ENCODE results near the gene FER. TPM values are rescaled to one million over a fixed set of nuclear protein-coding genes. Genes with fewer than 3 reads are reported as not detected.

The FER gene
- total and polyA plus RNA-seq, 2 of the 13 experiments (the other 11 are each of a cell fraction or from before 2014, with no cell fraction given): 7.9 to 29.0 TPM

DNA sequence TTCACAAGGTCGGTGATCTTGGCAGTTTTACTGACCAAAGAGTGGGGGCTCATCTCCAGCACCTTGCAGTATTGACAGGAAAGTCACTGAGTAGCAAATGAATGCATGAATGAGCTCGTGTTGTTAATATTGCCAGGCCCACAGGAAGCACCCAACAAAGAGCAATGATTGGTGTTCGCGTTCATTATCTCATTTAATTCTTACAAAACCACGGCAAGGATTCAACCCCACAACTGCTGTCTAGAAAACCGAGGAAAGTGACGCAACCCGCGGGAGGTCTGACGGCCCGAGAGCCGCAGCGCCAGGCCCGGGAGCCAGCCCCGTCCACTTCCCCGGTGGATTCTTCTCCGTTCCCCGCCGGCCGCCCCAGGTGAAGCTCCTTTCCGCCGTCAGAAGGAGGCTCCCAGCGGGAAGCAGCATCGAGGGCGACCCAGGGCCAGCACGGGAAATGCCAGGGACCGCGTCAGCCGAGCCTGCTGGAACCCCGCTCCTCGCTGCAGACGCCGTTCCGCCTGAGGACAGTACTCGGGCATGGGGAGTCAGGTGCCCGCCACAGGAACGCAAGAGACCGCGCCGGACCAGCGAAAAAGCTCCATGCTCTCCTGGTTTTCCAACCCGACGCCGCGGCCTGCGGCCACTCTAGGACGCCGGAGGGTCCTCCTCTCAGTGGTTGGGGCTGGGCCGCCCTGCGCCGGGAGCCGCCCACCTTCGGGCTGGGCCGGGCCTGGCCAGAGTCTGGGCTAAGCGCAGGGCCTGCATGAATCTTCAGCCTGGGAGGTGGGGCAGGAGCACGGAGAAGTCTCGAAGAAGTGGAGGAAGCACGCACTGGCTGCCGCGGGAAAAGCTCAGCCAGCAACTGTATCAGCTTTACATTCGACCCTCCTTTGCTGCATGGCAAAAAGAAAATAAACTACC, 19.8 kb upstream of the FER start (continued):
- peak; percentile 95 for TF ChIP-seq ZNF224 (CRISPR knock-in tag; IDR thresholded peaks at IDR 0.05)
- TF ChIP-seq ZNF331 (CRISPR knock-in tag; IDR thresholded peaks at IDR 0.05): peak; percentile 89
- TF ChIP-seq, protein P1, sequence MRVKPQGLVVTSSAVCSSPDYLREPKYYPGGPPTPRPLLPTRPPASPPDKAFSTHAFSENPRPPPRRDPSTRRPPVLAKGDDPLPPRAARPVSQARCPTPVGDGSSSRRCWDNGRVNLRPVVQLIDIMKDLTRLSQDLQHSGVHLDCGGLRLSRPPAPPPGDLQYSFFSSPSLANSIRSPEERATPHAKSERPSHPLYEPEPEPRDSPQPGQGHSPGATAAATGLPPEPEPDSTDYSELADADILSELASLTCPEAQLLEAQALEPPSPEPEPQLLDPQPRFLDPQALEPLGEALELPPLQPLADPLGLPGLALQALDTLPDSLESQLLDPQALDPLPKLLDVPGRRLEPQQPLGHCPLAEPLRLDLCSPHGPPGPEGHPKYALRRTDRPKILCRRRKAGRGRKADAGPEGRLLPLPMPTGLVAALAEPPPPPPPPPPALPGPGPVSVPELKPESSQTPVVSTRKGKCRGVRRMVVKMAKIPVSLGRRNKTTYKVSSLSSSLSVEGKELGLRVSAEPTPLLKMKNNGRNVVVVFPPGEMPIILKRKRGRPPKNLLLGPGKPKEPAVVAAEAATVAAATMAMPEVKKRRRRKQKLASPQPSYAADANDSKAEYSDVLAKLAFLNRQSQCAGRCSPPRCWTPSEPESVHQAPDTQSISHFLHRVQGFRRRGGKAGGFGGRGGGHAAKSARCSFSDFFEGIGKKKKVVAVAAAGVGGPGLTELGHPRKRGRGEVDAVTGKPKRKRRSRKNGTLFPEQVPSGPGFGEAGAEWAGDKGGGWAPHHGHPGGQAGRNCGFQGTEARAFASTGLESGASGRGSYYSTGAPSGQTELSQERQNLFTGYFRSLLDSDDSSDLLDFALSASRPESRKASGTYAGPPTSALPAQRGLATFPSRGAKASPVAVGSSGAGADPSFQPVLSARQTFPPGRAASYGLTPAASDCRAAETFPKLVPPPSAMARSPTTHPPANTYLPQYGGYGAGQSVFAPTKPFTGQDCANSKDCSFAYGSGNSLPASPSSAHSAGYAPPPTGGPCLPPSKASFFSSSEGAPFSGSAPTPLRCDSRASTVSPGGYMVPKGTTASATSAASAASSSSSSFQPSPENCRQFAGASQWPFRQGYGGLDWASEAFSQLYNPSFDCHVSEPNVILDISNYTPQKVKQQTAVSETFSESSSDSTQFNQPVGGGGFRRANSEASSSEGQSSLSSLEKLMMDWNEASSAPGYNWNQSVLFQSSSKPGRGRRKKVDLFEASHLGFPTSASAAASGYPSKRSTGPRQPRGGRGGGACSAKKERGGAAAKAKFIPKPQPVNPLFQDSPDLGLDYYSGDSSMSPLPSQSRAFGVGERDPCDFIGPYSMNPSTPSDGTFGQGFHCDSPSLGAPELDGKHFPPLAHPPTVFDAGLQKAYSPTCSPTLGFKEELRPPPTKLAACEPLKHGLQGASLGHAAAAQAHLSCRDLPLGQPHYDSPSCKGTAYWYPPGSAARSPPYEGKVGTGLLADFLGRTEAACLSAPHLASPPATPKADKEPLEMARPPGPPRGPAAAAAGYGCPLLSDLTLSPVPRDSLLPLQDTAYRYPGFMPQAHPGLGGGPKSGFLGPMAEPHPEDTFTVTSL (CRISPR knock-in tag; IDR thresholded peaks at IDR 0.05; ENCODE audit: borderline replicate concordance): peak; percentile 73; the same call in 1 of the 2 replicates
- TF ChIP-seq, protein P2, sequence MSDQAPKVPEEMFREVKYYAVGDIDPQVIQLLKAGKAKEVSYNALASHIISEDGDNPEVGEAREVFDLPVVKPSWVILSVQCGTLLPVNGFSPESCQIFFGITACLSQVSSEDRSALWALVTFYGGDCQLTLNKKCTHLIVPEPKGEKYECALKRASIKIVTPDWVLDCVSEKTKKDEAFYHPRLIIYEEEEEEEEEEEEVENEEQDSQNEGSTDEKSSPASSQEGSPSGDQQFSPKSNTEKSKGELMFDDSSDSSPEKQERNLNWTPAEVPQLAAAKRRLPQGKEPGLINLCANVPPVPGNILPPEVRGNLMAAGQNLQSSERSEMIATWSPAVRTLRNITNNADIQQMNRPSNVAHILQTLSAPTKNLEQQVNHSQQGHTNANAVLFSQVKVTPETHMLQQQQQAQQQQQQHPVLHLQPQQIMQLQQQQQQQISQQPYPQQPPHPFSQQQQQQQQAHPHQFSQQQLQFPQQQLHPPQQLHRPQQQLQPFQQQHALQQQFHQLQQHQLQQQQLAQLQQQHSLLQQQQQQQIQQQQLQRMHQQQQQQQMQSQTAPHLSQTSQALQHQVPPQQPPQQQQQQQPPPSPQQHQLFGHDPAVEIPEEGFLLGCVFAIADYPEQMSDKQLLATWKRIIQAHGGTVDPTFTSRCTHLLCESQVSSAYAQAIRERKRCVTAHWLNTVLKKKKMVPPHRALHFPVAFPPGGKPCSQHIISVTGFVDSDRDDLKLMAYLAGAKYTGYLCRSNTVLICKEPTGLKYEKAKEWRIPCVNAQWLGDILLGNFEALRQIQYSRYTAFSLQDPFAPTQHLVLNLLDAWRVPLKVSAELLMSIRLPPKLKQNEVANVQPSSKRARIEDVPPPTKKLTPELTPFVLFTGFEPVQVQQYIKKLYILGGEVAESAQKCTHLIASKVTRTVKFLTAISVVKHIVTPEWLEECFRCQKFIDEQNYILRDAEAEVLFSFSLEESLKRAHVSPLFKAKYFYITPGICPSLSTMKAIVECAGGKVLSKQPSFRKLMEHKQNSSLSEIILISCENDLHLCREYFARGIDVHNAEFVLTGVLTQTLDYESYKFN (CRISPR knock-in tag; conservative IDR thresholded peaks at IDR 0.05): no peak; the same call in 1 of the 2 replicates
- TF ChIP-seq TRIM24 (CRISPR knock-in tag; IDR thresholded peaks at IDR 0.05): no peak
- TF ChIP-seq SATB2 (CRISPR knock-in tag; IDR thresholded peaks at IDR 0.05): 0 out of 2 replicates have a peak, but pooled peaks have one; percentile 92
- TF ChIP-seq ATM (IDR thresholded peaks at IDR 0.05; ENCODE audit: borderline replicate concordance): no peak
- TF ChIP-seq TBP (CRISPR knock-in tag; IDR thresholded peaks at IDR 0.05): no peak
- peak; percentile 88 for TF ChIP-seq ZMYM2 (CRISPR knock-in tag; IDR thresholded peaks at IDR 0.05)
- no peak for TF ChIP-seq SIN3B (IDR thresholded peaks at IDR 0.05; ENCODE audit: low read length)
- TF ChIP-seq NONO (IDR thresholded peaks at IDR 0.05): no peak
- peak; percentile 90 for TF ChIP-seq NONO (CRISPR knock-in tag; conservative IDR thresholded peaks at IDR 0.05)
- TF ChIP-seq GZF1 (CRISPR knock-in tag; IDR thresholded peaks at IDR 0.05): peak; percentile 74; the same call in 1 of the 2 replicates
- TF ChIP-seq, protein P3, sequence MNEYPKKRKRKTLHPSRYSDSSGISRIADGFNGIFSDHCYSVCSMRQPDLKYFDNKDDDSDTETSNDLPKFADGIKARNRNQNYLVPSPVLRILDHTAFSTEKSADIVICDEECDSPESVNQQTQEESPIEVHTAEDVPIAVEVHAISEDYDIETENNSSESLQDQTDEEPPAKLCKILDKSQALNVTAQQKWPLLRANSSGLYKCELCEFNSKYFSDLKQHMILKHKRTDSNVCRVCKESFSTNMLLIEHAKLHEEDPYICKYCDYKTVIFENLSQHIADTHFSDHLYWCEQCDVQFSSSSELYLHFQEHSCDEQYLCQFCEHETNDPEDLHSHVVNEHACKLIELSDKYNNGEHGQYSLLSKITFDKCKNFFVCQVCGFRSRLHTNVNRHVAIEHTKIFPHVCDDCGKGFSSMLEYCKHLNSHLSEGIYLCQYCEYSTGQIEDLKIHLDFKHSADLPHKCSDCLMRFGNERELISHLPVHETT (CRISPR knock-in tag; conservative IDR thresholded peaks at IDR 0.05): no peak
- TF ChIP-seq RAD51 (IDR thresholded peaks at IDR 0.05; ENCODE audit: borderline replicate concordance): no peak
- 0 out of 2 replicates have a peak, but pooled peaks have one; percentile 14 for TF ChIP-seq NFATC3 (CRISPR knock-in tag; IDR thresholded peaks at IDR 0.05)

All from HepG2 (cell line).